Measurements from ENCODE around the gene CDH23.

CDH23 gene

DNA sequence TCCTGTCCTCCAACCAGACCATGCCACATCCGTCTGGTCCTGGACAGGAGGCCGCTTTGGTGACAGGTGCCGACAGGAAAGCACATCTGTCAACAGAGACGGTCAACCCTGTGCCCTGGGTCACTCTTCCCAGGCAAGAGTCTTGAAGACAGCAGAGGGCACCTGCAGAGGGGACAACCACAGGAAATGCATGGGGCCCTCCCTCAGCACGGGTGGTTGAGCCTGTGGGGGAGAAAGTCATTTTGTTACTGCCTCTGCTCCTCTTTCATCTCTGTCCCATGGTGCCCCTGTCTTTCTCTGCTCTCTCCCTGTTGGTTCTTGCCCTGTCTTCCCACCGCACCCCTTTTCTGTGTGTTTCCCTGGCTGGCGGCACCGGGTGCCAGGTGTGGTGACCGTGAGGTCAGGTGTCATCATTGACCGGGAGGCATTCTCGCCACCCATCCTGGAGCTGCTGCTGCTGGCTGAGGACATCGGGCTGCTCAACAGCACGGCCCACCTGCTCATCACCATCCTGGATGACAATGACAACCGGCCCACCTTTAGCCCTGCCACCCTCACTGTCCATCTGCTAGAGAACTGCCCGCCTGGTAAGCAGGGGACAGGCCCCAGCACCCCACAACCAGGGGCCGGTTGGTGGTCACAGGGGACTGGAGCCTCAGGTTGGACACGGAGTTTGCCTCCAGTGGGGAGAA lies 394.2 kb downstream of the CDH23 start:
- DNase-seq, result no peak

DNA sequence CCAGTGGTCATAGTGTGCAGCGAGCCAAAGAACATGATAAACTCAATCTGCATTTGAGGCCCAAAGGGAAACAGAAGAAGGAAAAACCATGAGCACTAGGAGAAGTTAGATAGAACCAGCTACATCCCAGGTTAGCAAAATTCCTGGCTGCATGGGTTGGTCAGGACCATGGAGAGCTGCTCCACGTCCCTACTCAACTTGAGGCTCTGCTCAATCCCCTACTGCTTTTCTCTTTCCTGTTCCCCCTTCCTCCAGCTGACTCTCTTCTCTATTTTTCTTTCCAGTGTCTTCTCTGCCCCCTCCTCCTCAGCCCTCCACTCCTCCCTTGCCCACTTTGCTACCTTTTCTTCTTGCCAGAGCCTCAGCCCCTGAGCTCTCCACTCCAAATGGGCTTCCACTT lies 398.5 kb downstream of the CDH23 start:
- DNase-seq, result no peak

DNA sequence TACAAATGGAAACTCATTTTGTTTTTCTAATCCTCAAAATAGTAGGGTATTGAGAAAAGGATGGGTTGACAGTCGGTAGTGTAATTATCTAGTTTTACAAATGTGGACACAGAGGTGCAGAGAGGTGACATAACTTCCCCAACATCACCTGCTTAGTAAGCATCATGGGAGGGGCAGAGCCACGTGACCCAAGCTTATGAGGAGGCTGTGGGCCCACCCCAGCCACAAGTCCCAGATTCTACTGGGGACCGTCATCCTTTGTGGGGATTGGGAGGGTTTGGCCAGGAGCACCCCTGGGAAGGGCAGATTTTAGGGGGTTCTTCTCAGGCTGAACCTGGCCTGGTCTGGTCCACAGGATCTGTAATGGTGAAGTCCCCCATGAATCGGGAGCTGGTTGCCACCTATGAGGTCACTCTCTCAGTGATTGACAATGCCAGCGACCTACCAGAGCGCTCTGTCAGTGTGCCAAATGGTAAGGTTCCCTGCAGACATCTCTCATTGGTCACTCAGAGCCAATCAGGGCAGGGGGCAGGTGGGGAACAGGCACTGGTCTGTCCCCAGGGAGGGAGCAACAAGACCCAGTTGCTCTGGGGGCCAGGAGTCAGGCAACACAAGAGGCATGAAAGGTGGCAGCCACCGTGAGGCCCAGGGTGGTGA lies 400.2 kb downstream of the CDH23 start:
- DNase-seq, result no peak

DNA sequence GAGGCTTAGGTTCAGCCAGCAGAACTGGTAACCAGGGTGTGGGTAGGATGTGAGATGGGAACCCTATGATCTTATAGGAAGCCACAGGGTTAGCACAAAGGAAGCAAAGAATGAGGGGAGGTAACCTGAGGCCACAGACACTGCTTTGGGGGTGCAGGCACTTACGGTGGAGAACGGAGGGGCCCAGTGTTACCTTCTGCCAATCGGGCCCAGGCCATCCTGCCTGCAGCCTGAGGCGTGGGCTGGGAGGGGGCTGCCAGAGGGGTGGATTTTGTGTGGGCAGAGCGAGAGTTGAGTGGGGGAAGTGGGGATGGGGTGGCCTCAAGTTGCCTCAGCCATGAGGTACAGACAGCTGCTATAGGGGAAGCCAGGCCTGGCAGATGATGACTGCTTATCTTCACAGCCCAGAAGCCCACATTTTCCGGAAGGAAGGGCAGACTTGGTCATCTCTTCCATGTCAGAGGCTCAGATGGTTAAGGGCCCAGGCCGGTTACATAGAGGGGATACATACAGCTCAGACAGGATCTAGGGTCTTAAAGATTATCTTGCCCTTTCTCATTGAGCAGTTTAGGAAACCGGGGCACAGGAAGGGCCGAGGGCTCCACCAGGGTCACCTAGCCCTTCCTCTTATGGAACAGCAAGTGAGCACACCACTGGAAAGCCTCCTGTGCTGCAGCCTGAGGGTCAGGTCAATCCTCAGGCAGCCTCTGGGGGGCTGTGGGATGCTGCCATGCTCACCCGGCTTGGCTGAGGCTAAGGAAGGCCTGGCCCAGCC lies 401.0 kb downstream of the CDH23 start:
- DNase-seq, result no peak

DNA sequence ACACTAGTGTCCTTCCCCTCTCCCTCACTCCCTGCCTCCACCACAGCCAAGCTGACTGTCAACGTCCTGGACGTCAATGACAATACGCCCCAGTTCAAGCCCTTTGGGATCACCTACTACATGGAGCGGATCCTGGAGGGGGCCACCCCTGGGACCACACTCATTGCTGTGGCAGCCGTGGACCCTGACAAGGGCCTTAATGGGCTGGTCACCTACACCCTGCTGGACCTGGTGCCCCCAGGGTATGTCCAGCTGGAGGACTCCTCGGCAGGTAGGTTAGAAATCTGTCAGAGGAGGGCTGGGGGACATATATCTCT lies 401.5 kb downstream of the CDH23 start:
- no peak for DNase-seq

GRCh38 chr10:71799112-71799511 lies 402.4 kb downstream of the CDH23 start:
- DNase-seq, result no peak

- no peak for DNase-seq
Measured at GRCh38 chr10:71799608-71800453, 403.1 kb downstream of the CDH23 start.

DNA sequence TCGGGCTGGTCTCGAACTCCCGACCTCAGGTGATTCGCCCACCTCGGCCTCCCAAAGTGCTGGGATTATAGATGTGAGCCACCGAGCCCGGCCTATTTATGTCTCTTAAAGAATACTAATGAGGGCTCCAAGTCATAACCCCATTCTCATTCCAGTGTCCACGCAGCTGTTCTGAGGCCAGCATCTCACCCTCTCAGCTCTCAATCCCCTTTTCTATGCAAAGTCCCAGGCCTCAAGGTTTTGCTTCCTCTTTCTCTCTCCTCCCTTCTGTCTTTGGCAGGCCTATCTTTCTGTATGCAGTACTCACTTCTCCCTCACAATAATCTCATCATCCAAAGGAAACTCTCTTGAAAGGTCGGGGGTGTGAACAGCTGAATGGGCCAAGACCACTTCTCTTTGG lies 404.6 kb downstream of the CDH23 start:
- DNase-seq, result no peak

- DNase-seq, result no peak
Measured at GRCh38 chr10:71802235-71802634, 405.5 kb downstream of the CDH23 start.

DNA sequence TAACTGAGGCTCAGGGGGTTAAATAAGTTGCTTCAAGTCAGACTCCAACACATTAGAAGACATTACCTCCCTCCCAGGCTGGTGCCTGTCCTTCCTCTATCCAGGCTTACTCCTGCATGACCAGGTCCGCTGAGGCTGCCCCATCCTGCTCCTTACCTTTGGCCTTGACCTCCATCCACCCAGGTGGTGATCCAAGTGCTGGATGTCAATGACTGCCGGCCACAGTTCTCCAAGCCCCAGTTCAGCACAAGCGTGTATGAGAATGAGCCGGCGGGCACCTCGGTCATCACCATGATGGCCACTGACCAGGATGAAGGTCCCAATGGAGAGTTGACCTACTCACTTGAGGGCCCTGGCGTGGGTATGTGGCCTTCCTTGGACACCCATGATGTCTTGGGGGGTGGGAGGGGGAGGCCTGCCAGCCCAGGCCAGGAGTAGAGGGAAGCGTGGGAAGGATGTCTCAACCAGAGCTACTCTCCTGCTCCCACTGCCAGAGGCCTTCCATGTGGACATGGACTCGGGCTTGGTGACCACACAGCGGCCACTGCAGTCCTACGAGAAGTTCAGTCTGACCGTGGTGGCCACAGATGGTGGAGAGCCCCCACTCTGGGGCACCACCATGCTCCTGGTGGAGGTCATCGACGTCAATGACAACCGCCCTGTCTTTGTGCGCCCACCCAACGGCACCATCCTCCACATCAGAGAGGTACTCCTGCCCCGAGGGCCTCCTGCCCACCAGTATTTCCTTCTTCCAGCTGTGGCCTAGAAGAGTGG lies 406.2 kb downstream of the CDH23 start:
- no peak for DNase-seq

GRCh38 chr10:71804077-71804476 lies 407.4 kb downstream of the CDH23 start:
- DNase-seq, result no peak

DNA sequence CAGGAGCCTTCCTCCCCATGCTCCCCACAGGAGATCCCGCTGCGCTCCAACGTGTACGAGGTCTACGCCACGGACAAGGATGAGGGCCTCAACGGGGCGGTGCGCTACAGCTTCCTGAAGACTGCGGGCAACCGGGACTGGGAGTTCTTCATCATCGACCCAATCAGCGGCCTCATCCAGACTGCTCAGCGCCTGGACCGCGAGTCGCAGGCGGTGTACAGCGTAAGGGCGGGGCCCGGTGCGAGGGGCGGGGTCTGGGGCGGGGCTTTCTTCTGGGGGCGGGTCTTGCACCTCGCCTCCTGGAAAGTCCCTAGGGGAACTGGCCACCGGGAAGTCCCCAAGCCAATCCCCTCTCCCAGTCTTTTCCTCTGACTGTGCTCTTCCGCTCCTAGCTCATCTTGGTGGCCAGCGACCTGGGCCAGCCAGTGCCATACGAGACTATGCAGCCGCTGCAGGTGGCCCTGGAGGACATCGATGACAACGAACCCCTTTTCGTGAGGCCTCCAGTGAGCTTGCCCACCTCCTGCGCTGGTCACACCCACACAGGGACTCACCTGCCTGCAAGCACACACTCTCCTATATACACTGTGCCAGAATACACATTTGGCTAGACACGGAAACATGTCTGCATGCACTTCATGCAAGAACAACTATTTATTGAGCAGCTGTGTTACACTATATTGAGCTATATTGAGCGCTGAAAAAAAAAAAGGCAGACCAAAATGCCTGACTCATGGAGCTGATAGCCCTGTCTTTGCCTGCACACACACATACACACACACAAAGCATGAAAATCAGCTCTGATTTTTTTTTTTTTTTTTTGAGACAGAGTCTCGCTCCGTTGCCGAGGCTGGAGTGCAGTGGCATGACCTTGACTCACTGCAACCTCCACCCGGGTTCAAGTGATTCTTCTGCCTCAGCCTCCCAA lies 409.3 kb downstream of the CDH23 start:
- no peak for DNase-seq

DNA sequence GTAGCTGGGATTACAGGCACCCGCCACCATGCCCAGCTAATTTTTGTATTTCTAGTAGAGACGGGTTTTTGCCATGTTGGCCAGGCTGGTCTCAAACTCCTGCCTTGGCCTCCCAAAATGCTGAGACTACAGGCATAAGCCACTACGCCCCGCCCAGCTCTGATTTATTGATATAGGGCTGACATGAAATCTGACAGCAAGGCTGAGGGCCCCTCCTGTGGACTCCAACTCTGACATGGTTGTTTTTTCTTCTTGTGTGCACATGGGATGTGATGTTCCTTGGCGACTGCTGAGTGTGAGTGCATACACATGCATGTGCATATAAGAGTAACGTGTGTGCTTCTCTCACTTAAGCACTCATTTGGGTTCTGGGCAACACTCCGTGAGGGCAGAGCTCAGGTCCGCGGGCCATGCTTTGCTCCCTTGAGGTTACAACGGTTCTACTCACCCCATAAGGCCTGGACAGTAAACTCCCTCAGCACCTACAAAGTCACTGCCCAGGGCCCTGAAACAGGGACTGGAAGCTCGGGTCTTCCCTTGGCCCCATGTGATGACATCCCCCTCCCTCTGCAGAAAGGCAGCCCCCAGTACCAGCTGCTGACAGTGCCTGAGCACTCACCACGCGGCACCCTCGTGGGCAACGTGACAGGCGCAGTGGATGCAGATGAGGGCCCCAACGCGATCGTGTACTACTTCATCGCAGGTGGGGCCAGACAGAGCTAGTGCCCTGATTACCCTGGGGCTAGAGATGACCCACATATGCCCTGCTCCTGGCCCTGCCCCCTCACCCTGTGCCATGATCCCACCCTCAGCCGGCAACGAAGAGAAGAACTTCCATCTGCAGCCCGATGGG lies 410.2 kb downstream of the CDH23 start:
- no peak for DNase-seq

GRCh38 chr10:71807557-71808510 lies 411.1 kb downstream of the CDH23 start:
- DNase-seq, result no peak

- no peak for DNase-seq
Measured at GRCh38 chr10:71809628-71810027, 412.9 kb downstream of the CDH23 start.

DNA sequence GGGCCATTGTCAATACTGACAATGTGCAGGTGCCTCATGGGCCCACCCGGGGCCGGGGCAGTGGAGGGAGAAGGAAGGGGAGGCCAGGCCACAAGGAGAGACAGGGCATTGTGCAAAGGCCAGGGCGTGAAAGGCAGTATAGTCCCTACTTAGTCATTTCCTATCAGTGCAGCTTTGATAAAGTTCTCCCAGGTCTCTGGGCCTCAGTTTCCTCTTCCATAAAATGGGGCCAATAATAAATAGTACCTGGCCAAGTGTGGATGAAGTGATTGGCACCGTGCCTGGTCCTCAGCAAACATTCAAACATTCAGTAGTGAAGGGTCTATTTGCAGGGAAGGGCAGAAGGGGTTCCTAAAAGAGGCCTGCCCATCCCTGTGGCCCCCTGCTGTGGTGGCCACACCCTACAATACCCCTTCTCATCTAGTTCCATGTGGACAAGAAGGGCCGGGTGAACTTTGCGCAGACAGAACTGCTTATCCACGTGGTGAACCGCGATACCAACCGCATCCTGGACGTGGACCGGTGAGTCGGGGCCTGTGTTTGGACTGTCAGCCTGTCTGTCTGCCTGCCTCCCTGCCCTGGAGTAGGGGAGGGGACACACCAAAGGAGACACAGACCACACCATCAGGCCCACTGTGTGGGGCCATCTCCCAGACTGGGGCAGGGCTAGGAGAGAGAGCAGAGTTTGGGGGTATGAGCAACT lies 413.5 kb downstream of the CDH23 start:
- no peak for DNase-seq

- DNase-seq, result no peak
Measured at GRCh38 chr10:71811351-71811750, 414.6 kb downstream of the CDH23 start.
